ENCODE results near the gene CHIT1. TPM values are rescaled to one million over a fixed set of nuclear protein-coding genes. Genes with fewer than 3 reads are reported as not detected.
A peak's percentile ranks its signal among the peaks of the same experiment; 100 is the strongest.

Gene CHIT1
- total and polyA plus RNA-seq, 9 of the 15 experiments (the other 6 are each of a cell fraction or from before 2014, with no cell fraction given): not detected

GRCh38 chr1:203217139-203217655 lies 12.3 kb downstream of the CHIT1 start:
- BruUV-seq (replicated peaks): no TSS peak
- Histone ChIP-seq H2AFZ (ENCODE audit: low read depth, low read length) (no peak overlapping the region), H3K4me1 (replicated peaks in 1 of 2; ENCODE audit: control insufficient read depth in 2 of 2, insufficient read depth in 2 of 2, low read length in 2 of 2) (no peaks in the 10 kb centered on the region), H3K9ac (ENCODE audit: insufficient read depth in 1 of 2, low read depth in 2 of 2, low read length in 2 of 2) (no peak overlapping the region), H3K27ac (ENCODE audit: extremely low read depth, low read depth, low read length) (no peak overlapping the region), H3K9me1 (ENCODE audit: control insufficient read depth, insufficient read depth, low read length) (no peaks in the 10 kb centered on the region), H3K4me3 (no peak overlapping the region), H3K27me3 (ENCODE audit: control insufficient read depth in 2 of 2, insufficient read depth in 2 of 2, low read length in 2 of 2) (peaks cover 17 to 59% of the 10 kb centered on the region in 2 experiments), H3K79me2 (ENCODE audit: control insufficient read depth, insufficient read depth, low read length) (no peaks in the 10 kb centered on the region), H4K20me1 (replicated peaks; ENCODE audit: control insufficient read depth, insufficient read depth, low read length) (peaks cover 14% of the 10 kb centered on the region), H3K4me2 (ENCODE audit: insufficient read depth, low read length) (no peak overlapping the region), H3K36me3 (ENCODE audit: control insufficient read depth, insufficient read depth, low read length) (no peaks in the 10 kb centered on the region), H3K9me3 (replicated peaks; ENCODE audit: control insufficient read depth, insufficient read depth, low read depth, low read length) (no peaks in the 10 kb centered on the region)
- CTCF ChIA-PET (ENCODE audit: low intra/inter-chr PET ratio): interaction anchor here (1.7 to 2.4 kb wide), 2 partner anchors 51 to 178 kb away, joined by 10 to 13 read pairs; no protein-coding TSS in a partner anchor
- ATAC-seq (peak; percentile 59), DNase-seq (ENCODE audit: extremely low read depth in 1 of 4, low spot score in 3 of 4) (peak in 2 of 4 experiments; percentile 14 to 30), FAIRE-seq (no peak)
- peak; percentile 24 to 33 (median 25); a peak in 3 of 6 replicates for TF ChIP-seq CTCF (IDR thresholded peaks at IDR 0.05 in 2 of 3, conservative IDR thresholded peaks at IDR 0.05 in 1 of 3; ENCODE audit: insufficient read depth in 2 of 3, low read depth in 1 of 3, low read length in 3 of 3)
- TF ChIP-seq U2AF2 (optimal IDR thresholded peaks at IDR 0.05; ENCODE audit: low read depth, low read length): no peak
- intact Hi-C loops (cut with micrococcal nuclease): loop anchor here (2.0 kb wide), 2 partner anchors 52 kb away; no protein-coding TSS in a partner anchor
- in situ Hi-C loops (cut with MboI): loop anchor here (5.0 kb wide), 1 partner anchor 185 kb away; no protein-coding TSS in a partner anchor
- 2% methylated on average over 6 of the region's 6 CpGs for WGBS (ENCODE audit: insufficient coverage, low coverage, missing lambda C conversion rate)
- POLR2A ChIA-PET: interaction anchor here (0.8 to 1.5 kb wide), 5 partner anchors 8 to 400 kb away, joined by 3 to 10 read pairs (median 3); no protein-coding TSS in a partner anchor
